Measurements from ENCODE around the gene ADAMTS17.

ADAMTS17 gene

DNA sequence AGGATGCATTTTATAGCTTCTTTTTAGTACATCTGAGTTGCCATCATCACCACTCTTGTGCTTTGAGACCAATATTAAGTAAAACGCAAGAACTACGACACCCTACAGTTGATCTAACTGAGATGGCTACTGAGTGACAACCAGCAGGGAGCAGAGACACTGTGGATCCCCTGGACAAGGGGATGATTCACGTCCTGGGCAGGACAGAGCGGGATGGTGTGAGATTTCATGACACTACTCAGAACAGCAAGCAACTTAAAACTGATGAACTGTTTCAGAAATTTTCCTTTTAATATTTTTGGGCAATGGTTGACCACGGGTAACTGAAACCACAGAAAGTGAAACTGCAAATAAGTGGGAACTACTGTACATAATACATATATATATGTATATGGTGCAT lies 299.2 kb downstream of the ADAMTS17 start:
- no peak for DNase-seq

- no peak for DNase-seq
These were observed 300.5 kb downstream of the ADAMTS17 start for GRCh38 chr15:100041127-100041828.

GRCh38 chr15:100039994-100040393 lies 301.8 kb downstream of the ADAMTS17 start:
- DNase-seq: no peak

DNA sequence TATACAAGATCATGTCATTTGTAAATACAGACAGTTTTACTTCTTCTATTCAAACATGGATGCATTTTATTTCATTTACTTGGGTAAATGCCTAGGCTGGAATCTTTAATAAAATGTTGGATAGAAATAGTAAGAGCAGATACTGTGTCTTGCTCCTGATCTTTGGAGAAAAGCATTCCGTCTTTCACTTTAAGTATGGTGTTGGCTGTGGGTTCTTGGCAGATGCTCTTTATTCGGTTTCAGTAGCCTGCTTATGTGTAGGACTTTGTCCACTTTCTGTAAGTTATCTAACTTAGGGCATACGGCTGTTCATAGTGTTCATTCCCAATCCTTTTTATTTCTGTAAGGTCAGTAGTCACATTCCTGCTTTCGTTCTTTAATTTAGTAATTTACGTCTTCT lies 303.0 kb downstream of the ADAMTS17 start:
- no peak for DNase-seq

DNA sequence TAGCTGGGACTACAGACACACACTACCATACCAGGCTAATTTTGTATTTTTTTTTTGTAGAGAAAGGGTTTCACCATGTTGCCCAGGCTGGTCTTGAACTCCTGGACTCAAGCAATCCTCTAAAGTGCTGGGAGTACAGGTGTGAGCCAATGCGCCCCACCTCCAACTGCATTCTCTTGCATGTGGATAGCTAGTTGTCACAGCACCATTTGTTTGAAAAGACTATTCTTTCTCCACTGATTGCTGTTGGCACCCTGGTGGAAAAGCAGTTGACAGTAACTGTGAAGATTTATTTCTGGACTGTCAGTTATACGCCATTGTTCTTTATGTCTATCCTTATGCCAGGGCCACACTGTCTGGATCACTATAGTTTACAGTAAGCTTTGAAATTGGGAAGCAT lies 303.9 kb downstream of the ADAMTS17 start:
- DNase-seq: no peak

GRCh38 chr15:100036015-100036414 lies 305.8 kb downstream of the ADAMTS17 start:
- no peak for DNase-seq

GRCh38 chr15:100034191-100034590 lies 307.6 kb downstream of the ADAMTS17 start:
- DNase-seq: no peak

- DNase-seq: no peak
These were observed 308.5 kb downstream of the ADAMTS17 start for GRCh38 chr15:100033140-100033857.

DNA sequence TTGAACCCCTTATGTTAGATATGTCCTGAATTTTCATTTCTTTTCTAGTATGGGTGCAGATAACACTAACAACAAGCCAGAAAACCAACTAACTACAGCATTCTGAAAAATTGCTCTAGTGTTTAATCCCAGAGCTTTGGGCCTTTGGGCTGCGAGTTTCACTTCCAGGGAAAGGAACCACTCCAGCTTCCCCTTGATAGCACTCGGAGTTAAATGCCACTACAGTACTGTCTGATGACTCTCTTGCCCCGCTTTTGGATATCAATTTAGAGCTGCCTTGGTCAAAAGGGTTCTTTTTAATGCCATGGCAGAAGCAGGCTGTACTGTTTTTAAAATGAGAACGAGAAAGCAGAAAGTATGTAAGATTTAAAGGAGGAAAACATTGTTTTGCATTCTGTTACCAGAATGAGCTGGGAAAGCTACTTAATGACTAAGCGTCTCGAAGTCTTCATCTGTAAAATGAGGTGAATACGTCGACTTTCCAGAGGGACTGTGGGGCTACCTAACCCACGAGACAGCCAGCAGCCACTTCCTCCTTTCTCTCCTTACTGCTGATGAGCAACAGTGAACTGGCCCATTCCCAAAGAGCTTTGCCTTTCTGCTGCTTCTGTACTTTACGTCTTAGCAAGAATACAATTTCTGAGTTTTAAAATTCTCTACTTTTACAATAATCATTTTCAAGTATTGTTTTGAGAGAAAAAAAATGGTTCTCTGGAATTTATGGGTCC lies 309.3 kb downstream of the ADAMTS17 start:
- no peak for DNase-seq

DNA sequence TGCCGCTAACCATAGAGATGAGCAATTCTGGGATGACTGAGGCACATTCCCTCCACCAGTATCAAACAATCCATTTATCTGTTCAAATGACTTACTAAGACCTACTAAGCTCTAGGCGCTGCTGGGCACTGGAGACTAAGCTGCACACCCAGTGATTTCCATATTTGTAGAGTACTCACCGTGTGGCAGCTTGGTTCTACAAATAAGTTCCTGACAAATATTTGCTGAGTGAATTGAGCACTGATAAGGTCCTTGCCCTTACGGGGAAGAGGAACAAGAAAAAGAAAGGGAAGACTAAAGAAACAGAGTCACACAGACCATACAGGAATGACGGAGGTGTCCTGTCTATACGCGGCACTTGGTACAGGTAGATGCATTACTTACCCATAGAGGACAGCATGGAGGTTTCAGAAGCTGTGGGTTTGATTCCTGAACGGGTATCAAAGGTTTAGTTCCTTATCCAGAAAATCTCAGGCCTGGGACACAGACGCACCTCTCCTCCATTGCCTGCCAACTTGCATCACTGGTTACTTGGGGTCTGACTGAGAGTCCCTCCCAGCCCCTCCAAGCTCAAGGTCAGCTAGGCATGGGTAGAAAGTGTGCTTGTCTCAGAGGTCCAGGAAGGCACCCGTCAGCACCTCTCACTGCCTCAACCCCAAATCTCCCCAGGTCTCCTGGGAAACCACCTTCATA lies 310.0 kb downstream of the ADAMTS17 start:
- no peak for DNase-seq

GRCh38 chr15:100030586-100031229 lies 311.1 kb downstream of the ADAMTS17 start:
- no peak for DNase-seq

- no peak for DNase-seq
These were observed 311.8 kb downstream of the ADAMTS17 start for GRCh38 chr15:100029868-100030479.

GRCh38 chr15:100029045-100029444 lies 312.7 kb downstream of the ADAMTS17 start:
- no peak for DNase-seq

DNA sequence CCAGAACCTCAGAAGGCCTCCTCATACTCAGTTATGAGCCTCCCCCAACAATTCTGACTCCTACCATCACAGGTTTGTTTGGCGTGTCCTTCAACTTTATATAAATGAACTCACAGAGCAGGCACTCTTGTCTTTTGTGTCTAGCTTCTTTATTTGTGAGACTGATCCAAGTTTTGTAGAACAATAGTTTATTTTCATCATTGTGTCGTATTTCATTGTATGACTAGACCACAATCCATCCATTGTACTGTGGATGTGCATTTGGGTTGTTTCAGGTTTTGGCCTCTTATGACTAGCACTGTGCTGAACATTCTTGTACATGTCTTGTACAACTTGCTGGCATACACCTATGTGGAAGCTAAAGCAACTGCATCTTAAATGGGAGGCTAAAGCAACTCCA lies 315.7 kb downstream of the ADAMTS17 start:
- no peak for DNase-seq

DNA sequence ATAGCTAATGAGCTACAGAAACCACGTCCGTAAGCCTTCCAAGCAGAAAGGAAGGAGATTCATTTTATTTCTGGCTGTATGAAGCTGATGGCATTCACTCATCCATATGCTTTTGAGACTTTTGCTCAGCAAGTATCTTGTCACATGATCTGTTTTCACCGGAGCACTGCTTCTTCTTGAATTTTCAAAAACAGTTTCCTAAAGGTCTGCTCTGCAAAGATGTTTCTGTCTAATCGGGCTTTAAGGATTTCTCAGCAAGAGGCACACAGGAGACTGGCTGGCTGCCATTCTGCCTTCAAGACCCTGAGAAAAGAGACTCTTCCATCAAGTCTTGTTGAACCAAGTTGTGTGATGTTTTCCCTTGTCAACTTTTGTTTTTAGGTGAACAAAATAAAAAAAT lies 319.0 kb downstream of the ADAMTS17 start:
- no peak for DNase-seq

GRCh38 chr15:100022391-100022790 lies 319.4 kb downstream of the ADAMTS17 start:
- no peak for DNase-seq

GRCh38 chr15:100021653-100022052 lies 320.1 kb downstream of the ADAMTS17 start:
- no peak for DNase-seq

DNA sequence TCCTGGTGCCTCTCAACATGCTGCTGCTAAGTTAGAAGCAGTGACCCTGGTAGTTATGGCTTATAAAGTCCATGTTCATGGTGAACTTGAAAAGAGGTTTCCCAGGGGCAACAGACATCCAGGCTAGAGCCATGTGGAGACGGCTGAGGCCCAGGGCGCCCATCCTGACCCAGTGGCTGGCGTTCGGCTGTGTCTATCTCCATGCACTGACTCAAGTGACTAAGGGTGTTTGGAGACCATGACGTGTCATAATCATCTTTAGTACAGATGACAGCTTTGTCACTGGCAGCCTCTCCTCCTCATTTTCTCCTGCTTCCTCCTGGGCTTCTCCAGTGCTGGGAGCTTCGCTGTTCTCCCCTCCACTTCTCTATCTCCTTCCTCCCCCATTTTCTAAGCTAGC lies 321.2 kb downstream of the ADAMTS17 start:
- no peak for DNase-seq

DNA sequence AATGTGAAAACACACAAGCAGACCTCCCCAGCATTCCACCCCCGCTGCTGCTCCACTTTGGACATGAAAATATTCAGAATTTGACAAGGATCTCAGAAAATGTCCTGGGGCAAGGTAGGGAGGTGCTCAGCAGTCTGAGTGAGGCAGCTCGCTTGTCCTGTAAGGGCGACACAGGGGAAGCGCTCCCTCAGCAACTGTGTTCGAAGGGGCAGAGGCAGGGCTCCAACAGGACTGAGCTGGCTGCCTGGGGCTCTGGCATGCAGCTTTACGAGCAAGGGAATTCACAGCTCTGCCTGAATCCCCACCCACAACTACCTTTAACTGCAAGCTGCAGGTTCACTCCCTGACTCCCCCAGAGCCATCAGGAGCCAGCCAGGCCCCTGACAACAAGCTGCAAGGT lies 321.6 kb downstream of the ADAMTS17 start:
- no peak for DNase-seq

DNA sequence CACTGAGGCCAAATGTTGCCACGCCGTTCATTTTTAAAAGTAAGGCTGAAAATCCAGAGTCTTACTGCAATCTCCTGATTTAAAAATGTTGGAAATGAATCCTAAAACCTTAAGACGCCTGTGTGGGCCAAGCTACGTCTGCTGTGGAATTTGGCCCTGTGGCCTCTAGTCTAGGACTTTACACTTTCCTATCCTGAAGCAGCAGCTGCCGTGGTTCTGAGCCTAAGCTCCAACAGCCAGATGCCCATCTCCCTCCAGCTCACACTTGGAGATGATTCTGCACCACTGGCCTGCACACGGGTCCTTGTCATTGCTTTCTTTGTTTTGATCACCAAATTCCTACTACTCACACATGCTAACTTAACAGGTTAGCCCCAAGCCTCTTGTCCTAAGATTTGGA lies 322.2 kb downstream of the ADAMTS17 start:
- DNase-seq: no peak

GRCh38 chr15:100018191-100018590 lies 323.6 kb downstream of the ADAMTS17 start:
- DNase-seq: no peak

DNA sequence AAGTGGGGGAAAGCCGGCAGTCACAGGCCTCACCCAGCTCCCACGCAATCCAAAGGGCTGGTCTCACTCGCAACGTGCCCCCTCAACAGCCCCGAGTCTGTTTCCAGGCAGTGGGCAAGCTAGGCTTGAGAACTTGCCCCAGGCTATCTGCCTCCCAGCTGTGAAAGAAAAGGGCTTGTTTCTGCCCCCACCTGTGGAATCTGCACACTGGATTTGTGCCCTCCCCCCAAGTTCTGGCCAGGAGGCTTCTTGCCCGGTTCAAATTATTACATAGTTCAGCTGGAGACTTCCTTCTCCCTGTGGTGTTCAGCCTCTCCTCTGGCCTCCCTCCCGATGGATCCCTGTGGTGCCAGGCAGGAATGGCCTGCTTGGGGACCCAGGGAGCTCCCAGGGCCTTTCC lies 324.6 kb downstream of the ADAMTS17 start:
- no peak for DNase-seq
